SH-SY5Y (cell line): Measurements from ENCODE around the gene RBM38.

Experiments
- GATA2 ChIP-seq: IDR thresholded peaks from 2 replicates; pipeline ENCODE4 v1.6.1; 2011; ENCODE audit warnings: mild to moderate bottlenecking, low read depth, low read length
- GATA3 ChIP-seq: IDR thresholded peaks from 2 replicates; pipeline ENCODE4 v1.6.1; 2011; ENCODE audit warnings: low read depth, mild to moderate bottlenecking, low read length, moderate library complexity

RBM38 gene

GRCh38 chr20:57401565-57401918 lies 10.3 kb downstream of the RBM38 start:
- TF ChIP-seq GATA3: no peak

DNA sequence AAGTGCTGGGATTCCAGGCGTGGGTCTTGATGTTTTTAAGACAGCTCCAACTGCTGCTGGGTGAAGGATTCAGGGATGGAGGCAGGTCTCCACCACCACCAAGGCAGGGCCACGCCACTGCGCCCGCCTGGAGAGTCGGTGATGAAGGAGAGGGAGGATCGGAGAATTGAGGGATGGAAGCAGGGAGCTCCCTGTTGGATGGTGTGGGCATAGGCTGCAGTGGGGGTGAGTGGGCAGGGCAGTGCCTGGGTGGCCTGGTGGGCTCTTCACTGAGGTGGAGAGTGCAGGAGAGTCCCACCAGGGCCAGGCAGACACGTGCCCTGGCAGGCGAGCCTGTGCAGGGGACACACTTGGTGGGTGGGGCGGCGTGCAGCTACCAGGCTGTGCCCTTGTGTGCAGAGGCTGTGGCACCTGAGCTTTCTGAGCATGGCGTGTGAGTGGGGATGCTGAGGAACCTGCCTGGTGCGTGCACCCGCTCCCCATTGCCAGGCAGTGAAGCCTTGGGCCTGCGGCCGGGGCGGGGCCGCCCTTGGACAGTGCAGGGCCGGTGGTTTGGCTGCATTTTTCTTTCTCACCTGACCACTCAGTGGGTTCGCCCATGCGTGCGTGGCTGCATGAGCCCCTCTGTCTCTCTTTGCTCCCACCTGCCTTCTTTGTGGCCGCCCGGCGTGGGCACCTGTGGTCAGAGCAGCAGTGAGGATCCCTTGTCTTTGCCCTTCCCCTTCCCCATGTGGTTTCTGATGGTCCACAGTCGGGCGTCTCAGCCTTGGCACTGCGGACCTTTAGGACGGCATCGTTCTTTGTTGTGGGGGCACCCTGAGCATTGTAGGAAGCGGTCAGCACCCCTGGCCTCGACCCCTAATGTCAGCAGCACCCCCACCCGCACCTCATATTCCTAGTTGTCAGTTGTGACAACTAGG lies 11.3 kb downstream of the RBM38 start:
- TF ChIP-seq GATA2 (no peak), GATA3 (no peak)

DNA sequence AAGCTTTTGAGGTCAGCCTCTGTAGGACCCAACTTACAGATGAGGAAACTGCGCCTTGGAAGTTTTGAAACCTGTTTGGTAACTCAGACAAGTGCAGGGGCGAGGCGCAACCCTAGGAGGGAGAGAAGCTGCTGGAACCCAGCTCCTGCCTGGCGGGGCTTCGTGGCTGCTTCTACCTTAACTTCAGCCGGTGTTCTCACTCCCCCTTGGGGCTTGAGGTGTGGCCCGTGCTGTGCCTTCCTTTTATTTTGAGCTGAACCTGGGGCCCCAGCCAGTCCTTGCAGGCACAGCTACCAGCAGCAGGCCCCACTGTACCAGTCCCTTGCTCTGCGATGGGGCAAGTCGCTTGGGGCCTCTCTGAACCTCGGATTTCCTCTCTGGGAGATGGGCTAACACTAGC lies 12.0 kb downstream of the RBM38 start:
- TF ChIP-seq GATA2 (no peak), GATA3 (no peak)

- TF ChIP-seq GATA3 (no peak), GATA2 (no peak)
Observed at GRCh38 chr20:57404006-57404405, 12.8 kb downstream of the RBM38 start.

DNA sequence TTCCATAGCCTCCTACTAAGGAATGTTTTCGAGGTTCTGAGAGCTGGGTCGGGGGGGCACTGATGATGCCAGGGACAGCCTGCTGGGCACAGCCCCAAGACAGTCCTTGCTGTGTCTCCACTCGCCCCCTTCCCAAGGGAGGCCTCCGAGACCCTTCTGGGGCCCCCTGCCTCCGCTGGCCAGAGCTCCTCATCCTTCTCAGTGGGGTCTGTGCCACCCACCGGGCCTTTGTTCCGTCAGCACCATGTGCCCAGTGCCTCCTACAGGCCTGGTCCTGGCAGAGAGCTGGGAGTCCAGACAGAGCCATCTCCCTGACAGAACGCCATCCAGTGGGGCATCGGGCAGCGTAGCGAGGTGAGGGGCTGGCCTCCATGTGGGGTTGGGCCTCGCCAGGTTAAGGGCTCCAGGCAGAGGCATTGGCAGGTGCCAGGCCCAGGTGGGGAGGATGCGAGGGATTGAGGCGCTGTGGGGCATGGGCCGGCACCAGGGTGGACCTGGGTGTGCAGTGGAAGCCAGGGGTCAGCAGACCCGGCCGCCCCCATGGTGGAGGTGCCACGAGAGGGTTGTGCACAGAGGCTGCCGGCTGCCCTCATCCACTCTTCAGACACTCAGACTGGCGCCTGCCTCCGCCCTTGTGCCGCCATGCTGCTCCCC lies 13.3 kb downstream of the RBM38 start:
- no peak for TF ChIP-seq GATA3
- TF ChIP-seq GATA2: no peak

GRCh38 chr20:57405236-57406016 lies 14.2 kb downstream of the RBM38 start:
- TF ChIP-seq GATA2: no peak
- TF ChIP-seq GATA3: no peak

DNA sequence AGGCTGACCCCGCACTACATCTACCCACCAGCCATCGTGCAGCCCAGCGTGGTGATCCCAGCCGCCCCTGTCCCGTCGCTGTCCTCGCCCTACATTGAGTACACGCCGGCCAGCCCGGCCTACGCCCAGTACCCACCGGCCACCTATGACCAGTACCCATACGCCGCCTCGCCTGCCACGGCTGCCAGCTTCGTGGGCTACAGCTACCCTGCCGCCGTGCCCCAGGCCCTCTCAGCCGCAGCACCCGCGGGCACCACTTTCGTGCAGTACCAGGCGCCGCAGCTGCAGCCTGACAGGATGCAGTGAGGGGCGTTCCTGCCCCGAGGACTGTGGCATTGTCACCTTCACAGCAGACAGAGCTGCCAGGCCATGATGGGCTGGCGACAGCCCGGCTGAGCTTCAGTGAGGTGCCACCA lies 16.4 kb downstream of the RBM38 start:
- no peak for TF ChIP-seq GATA3
- no peak for TF ChIP-seq GATA2

DNA sequence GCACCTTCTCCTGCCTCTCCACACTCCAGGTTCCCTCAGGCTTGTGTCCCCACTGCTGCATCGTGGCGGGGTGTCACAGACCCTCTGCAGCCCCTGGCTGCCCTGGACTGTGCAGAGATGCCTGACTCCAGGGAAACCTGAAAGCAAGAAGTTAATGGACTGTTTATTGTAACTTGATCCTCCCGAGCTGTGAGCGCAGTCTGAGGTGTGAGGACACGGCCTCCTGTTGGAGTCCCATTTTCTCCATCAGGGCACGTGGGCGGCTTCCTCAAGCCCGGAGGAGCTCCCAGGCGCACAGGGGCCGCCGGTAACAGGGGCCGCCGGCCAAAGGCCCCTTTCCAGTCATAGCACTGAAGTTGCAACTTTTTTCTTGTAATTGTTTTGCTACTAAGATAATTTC lies 16.9 kb downstream of the RBM38 start:
- no peak for TF ChIP-seq GATA2
- TF ChIP-seq GATA3: no peak

DNA sequence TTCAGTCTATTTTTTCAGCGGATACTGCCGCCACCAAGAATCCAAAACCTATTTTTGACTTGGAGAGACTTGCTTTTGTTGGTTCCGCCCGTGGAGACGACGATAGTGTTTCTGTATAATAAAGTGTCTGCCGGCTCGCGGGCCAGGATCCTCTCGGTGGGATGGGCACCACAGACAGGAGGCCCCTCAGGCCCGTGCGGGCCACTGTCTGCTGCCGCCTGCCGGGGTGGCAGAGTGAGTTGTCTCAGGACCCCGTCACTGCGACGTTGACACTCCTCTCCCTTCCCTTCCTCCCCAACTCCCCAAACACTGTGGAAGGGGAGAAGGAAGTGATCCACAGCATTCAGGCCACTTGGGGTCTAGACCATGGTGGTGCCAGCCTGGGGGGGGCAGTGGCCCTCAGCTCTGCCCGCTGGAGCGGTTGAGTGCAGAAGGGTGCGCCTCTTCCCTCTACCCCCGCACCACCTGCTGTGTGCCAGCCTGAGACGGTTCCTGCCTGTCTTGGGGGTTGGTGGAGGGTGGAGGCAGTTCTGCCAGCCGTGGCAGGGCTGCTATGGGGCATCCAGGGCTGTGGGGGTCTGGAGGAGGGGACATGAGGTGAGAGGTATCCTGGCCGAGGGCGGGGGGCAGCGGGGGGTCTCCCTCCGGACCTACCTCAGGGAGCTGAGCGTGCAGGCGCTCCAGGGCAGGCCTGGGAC lies 17.5 kb downstream of the RBM38 start:
- TF ChIP-seq GATA2 (no peak), GATA3 (no peak)

DNA sequence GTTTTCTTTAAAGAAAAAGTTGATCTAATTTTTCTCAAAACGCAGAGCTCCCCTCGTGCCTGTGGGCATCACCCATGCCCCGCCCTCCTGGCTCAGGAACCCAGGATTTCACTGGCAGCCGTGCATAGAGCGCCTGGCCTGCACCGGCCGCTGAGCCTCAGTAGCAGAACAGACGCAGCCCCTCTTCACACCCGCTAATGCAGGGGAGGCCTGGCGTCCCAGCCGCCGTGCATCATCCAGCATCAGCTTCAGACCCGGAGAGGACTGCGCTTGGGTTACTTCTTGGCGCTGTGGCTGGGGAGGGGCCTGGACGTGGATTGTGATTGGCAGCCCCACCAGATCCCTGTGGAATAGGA lies 18.1 kb downstream of the RBM38 start:
- TF ChIP-seq GATA3 (no peak), GATA2 (no peak)

DNA sequence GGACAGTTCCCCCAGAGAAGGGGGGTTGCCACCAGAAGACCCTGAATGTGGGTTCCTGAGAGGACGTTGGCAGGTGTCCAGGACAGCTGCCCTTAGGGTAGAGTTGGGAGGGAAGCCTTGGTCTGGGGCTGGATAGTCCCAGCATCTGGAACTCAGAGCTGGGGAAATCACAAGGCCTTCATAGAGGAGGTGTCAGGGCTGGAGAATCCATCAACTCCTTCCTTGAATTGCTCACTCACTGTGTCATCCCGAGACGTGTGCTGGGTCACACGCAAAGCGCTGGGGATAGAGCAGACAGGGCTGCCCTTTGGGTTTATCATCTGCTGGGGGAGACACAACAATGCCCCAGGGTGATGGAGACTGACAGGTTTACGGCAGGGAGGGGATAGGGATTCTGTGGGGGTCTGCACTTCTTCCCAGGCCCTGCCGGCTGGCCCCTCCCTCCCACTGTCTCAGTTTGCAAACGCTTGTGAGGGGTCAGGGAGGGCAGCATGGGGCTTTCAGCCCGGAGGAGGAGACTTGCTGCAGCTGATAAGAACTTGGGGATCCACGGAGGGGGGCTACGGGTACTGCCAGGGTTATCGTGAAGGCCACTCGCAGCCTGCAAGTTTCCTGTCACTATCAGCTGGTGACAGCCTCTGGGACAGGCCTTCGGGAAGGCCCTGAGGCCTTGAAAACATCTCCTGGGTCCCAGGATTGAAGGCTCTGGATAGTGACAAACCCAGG lies 18.6 kb downstream of the RBM38 start:
- TF ChIP-seq GATA2 (no peak), GATA3 (no peak)

DNA sequence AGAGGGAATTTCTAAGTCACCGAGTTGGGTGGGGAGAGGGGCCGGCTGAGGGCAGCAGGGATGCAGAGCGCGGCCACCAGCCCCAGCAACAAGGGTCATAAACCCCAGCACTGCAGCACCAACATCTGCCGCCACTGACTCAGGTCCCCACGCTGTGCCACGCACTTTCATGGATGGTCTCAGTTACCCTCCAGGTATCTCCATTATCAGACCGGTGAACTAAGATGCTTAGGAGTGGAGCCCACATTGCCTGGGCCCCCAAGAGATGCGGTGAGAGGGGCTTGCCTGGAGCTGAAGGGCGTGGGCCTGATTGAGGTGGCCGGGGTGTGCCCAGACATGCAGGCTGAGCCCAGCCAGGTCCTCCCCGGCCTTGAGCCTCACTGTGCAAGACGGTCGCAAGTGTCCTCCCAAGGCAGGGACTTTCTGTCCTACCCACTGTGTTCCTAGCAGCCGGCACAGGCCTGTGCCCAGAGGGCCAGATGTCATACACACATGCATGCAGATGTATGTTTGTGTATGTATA lies 19.3 kb downstream of the RBM38 start:
- no peak for TF ChIP-seq GATA3
- no peak for TF ChIP-seq GATA2

DNA sequence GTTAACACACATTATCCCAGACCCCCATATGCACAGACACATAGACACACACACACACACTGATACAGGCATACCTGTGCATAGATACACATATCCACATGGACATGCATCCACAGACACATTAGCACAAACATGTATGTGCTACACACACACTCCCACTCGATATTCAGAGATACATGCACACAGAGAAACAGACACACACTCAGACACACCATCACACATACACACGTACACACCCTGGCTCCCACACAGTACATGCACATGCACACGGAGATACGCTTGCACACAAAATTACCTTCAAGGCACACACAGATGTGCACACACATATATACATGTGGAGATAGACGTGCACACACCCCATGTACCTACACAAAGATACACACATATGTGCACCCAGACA lies 19.7 kb downstream of the RBM38 start:
- no peak for TF ChIP-seq GATA2
- no peak for TF ChIP-seq GATA3
